NCI-H82 treated with DMSO at 0.1 percent for 48 hours (cell line): ENCODE data around the gene KBTBD4.
"Not testable (repeated sequence)": the region's sequence is repeated elsewhere in the genome, so short reads cannot be mapped to it uniquely, and the experiment has no call there.

ENCODE experiments used
- DNase-seq: peaks from one replicate; lab custom pipeline; 2025; ENCODE audit not compliant: unreplicated experiment; lab: John Stamatoyannopoulos, UW

Gene KBTBD4

DNA sequence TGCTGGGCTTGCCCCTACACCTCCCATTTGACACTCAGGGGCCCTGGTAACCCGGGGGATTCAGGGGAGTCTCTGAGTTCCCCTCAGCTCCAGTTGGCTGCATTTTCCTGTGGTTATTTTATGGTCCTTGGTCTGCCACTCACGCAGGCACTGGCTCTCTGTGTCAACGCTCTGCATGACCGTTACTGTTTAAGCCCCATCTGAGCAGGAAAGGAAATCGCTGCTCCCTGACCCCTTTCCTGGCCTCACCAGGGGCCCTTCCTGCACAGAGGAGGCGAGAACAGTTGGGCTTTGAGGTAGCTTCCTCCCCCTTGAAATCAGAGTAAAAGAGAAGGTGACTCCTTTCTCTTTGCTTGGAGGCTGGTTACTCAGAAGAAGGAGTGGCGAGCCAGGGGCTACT, 13.0 kb upstream of the KBTBD4 start:
- no peak for DNase-seq

DNA sequence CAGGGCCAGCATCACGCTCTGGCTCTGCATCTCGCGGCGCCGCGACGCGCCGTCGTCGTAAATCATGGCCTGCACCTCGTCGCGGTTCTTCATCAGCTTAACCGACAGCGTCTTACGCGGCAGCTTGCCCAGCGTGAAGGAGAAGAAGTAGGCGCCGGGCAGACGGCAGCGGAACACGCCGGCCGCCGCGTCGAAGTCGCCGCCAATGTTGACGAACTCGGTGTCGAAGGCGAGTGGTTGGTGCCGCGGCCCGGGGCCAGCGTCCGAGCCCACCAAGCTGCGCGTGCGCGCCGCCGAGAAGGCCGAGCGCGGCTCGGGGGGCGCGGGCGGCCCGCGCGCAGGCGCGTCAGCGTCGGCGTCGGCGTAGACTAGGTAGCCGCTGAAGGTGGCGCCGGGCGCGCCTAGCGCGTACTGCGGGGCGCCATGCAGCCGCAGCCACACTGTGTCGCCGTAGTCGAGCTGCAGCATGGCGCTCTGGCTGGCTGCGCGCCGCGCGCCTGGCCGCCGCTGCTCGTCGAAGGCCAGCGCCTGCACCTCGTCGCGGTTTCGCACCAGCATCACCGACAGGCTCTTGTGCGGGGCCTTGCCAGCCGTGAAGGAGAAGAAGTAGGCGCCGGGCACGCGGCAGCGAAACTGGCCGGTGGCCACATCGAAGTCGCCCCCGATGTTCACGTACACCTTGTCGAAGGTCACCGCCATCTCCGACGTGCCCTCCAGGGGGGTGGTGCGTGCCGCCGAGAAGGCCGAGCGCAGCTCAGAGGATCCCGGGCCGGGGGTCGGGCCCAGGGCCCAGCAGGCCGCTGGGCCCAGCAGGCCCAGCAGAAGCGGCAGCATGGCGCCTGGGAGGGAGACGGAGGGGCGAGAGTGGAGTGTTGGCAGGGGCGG, 11.4 kb upstream of the KBTBD4 start:
- no peak for DNase-seq

DNA sequence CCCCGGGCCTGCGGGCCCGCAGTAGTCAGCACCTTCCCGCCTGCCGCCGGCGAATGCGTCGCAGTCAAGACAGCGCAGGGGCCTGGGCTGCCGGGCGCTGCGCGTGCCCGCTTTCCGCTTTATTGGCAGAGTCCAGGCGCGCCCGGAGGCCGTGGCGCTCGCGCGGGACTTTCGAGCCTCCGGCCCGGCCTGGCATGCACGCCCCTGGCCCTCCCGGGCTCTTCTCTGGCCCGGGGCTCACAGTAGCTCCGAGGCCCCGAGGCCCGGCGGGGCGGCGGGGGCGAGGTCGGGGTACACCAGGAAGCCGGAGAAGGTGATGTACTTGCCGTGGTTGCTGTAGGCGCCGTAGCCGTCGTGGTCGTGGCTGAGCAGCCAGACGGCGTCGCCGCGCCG, 10.8 kb upstream of the KBTBD4 start:
- DNase-seq: no peak

DNA sequence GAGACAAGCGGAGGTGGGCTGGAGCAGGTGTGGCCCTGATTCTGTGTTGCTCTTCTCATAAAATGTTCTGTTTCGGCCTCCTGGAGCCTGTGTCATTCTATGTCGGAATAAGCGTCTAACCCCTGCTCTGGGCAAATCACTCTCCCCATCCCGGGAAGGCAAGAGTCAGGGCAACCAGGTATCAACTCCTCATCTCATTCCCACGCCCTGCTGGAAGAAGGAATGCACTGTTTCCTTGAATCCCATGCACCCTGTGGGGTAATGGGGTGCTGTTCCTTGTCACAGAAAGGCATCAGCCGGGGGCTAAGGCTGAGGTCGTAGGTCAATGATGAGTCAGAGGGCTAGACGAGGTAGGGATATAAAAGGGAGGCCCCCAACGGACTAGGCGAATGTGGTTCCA, 10.3 kb upstream of the KBTBD4 start:
- no peak for DNase-seq

DNA sequence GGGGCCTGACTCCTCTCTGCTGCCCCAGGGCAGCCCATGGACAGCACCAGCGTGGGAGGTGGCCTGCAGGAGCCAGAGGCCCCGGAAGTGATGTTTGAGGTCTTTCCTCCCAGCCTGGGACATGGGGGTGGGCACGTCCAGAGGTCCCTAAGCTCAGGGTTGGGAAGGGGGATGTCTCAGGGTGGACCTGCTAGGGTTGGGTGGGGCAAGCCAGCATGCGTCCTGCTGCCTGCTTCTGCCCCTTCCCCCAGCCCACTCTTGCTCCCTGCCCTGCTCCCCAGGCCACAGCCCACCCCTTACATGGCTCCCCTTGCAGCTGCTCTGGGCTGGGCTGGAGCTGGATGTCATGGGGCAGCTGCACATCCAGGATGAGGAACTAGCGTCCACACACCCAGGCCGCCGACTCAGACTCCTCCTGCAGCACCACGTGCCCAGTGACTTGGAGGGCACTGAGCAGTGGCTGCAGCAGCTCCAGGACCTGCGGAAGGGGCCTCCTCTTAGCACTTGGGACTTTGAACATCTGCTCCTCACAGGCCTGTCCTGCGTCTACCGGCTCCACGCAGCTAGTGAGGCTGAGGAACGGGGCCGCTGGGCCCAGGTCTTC, 9.1 kb upstream of the KBTBD4 start:
- no peak for DNase-seq

DNA sequence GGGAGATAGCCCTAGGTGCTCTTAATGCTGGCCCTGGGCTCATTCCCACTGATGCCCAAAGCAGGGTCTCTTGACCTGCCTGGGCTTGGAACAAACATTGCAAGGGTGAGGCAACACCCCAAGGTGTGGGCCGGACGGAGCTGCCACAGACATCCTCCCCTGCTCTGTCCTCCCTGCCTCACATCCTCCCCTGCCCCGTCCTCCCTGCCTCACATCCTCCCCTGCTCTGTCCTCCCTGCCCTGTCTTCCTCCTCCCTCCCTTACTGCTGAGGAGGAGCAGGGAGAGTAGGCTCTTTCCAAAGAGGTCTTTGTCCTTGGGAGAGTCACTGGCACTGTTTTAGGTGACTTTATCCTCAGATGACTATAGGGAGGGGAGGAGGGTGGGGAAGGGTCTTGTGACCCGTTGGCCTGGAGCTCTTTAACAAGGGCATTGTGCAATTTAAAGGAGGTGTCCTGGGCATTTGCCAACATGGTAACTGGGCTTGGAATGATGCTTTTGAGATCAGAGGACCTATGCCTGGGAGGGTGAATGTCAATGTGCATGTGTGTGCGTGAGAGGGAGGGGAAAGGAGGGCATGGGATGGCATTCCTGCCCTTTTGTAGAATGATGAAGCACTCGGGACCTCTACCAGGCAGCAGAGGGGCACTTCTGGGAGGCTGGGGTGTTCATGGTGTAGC, 8.4 kb upstream of the KBTBD4 start:
- DNase-seq: no peak

DNA sequence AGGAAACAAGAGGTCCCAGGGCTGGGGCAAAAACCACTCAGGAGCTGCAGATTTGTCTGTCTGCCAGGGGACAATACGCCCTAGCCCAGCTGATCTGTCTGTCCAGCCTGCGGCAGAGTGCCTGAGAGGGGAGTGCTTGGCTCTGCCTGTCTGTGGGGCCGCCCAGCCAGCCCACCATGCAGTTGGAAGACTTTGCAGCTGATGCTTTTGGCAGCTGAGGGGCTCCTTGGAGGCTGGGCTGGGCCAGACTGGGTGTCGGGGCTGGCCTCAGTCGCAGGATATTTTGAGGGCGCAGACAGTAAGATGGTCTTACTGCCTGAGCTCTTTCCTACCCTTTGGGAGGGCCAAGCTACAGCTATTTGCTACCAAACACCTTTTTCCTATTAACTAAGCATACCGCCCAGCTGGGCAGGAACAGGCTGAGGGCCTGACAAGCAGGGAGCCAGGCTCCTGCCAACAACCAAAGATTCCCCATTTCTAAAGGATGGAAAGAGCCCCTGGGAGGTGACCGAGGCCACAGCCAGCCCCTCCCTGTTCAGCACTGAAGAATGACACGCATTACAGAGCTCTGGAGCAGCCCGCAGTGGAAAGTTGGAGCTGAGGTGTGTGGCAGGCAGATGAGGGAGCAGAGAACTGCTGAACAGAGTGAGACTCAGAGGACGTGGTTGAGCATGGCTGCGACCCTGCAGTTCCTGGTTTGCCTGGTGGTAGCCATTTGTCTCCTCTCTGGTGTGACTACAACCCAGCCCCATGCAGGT, 7.5 kb upstream of the KBTBD4 start, which contains the start of gene FAM180B:
TSS of gene FAM180B (plus strand) at position 581 of the 758 bp plus-strand sequence. CDS start at position 672, 91 bp downstream.
- DNase-seq: no peak

DNA sequence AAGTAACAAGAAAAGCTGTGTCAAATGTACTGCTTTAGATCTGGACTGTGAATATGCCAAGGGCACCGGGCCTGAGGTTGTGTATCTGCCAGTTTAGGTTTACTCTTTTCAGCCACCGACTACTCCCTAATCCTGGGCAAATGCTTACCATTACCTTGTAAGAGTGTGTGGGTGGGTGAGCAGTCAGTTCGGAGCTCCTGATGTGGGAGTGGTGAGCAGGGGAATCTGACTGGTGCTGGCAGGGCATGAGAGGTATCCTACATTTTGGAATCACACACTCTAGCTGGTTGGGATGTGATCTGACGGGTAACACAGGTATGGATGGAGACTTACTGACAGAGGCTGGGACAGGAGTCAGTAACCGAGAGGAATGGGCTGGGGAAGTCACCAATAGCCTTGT, 5.1 kb upstream of the KBTBD4 start:
- no peak for DNase-seq

DNA sequence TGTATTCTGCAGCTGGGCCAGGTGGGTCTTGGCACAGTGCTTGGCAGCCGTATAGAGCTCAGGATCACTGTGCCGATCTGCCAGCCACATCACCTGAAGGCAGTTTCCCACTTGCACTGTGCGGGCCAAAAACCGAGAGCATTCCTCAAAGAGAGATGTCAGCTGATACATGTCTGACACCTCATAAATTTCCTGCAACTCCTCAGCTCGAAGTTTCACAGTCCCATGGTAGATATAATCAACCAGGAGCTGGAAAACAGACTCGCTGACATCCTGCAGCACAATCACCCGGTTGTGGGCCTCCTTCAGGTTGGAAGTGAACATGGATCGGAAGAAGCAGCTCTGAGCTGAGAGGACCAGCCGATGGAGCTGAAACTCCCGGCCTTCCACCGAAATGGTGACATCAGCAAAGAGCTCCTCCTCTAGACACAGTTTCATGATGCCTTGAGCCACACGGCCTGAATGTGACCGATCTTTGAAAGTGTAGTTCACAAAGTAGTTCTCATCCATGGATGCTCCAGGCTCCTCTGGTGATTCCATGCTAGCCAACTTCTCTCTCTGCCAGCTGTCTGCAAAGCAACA, 1.2 kb downstream of the KBTBD4 start:
- no peak for DNase-seq

DNA sequence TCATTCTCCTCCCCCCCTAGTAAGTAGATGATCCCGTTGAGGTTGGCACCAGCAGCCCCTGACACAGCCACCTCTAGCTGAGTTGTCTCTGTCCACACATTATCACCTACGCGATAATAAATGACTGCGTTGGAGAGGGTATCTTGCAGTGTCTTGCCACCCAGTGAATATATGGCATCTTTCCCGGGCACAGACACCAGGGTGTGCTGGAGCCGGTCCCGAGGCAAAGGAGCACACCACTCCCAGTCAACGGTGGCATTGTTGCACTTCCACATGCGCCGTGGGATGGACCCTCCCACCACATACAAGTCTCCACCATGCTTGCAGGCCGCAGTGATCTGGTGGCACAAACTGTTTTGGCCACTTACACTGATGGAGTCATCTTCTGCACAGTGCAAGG, 5.4 kb downstream of the KBTBD4 start:
- no peak for DNase-seq

DNA sequence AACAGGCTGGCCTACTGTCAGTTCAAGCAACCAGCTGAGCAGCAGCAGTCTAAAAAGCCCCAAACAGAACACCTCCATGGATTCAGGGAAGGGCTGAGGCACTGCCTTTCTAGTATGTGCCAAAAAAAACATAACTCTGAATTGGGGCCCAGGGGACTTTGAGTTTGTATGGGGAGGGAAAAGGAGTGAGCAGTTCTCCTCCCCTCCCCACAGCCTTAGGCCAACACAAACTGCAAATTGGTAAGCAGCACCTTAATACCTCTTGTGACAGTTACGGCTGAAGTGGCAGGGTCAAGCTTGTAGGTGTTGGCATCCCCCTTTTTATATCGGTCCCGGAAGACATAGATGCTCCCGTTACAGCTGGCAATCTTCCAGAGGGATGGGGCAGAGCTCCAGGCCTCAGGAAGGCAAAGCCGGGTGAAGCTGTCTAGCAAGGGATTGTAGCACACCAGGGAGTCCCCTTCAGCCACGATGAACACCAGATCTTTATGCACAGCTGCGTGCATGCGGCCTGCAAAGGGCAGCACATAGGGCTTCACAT, 6.0 kb downstream of the KBTBD4 start:
- DNase-seq: no peak

DNA sequence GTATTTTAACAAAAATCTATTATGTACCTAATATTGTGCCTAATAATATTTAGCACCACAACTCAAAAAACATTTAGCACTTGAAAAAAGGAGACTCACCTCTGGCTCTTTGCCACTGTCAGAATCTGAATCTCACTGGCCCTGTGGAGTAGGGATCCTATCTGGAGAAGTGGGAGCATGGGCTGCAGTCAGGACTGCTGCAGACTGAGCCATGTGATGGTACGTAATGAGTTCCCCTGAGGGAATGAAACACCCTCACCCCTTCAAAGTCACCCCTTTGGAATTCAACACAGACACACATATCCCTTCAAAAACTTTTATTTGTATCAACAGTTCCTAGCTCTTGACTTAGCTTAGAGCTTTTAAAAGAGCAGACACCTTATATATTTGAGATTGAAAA, 6.9 kb downstream of the KBTBD4 start:
- no peak for DNase-seq

DNA sequence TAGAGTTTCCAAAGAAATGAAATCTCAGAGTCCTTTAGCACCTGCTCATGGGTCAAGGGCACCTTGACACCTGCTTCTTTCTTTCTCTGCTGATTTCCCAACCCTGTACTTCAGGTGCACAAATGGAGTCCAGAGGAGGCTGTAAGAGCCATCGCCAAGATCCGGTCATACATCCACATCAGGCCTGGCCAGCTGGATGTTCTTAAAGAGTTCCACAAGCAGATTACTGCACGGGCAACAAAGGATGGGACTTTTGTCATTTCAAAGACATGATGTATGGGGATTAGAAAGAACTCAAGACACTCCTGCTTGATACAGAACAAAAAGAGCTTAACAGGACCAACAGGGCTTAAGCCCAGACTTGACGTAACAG, 7.4 kb downstream of the KBTBD4 start:
- DNase-seq: no peak

DNA sequence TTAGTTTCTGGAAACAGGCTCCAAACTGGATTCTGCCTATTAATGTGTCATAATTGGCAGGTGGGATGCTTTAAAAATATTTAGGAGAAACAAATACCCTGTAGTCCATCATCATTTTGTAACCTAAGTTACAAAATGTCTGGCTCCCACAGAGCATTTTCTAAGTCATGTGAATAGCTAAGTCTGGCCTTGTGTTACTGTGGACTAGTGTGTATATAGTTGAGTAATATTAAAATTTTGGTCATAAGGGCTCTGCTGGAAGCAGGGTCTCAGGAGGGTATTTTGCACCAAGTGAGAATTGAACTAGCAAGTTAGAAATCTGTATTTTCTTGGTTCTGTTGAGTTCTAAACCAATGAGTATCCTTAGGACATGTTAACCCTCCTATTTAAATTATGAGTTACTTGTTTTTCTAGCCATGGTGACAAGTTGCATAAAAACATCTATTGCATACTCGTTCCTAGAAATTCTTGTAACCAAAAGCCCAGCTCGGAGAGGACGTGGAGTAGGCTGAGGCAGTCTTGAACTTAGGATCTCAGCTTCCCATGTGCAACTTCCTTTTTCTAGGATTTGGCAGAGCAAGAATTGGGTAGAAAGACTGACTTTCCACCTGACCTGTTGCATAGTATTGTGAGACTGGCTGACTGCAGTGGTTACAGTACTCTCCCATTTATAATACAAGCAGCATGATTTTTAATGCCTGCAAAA, 8.0 kb downstream of the KBTBD4 start:
- no peak for DNase-seq

DNA sequence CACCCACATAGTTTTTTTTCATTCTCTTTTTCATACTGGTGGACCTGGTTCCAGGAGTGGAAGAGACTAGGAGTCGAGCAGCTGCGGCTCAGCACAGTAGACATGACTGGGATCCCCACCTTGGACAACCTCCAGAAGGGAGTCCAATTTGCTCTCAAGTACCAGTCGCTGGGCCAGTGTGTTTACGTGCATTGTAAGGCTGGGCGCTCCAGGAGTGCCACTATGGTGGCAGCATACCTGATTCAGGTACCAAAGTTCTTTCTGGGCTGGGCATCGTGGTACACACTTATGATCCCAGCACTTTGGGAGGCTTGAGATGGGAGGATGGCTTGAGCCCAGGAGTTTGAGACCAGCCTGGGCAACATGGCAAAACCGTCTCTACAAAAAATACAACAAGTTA, 9.1 kb downstream of the KBTBD4 start:
- no peak for DNase-seq

DNA sequence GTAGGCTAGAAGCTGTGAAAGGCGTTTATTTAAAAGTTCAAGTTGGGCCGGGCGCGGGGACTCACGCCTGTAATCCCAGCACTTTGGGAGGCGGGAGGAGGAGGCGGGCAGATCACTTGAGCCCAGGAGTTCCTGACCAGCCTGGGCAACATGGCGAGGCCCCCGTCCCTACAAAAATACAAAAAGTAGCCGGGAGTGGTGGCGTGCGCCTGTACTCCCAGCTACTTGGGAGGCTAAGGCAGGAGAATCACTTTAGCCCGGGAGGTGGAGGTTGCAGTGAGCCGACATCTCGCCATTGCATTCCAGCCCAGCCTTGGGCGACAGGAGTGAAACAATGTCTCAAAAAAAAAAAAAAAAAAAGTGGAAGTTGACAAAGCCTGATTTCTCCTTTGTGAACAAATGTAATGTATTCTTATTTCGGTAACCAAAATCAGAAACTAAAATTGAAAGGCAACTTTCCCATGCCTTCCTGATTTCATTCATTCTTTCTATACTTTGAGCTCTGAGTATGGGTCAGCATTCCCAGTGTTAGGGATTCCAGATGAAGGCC, 12.5 kb downstream of the KBTBD4 start:
- DNase-seq: no peak

DNA sequence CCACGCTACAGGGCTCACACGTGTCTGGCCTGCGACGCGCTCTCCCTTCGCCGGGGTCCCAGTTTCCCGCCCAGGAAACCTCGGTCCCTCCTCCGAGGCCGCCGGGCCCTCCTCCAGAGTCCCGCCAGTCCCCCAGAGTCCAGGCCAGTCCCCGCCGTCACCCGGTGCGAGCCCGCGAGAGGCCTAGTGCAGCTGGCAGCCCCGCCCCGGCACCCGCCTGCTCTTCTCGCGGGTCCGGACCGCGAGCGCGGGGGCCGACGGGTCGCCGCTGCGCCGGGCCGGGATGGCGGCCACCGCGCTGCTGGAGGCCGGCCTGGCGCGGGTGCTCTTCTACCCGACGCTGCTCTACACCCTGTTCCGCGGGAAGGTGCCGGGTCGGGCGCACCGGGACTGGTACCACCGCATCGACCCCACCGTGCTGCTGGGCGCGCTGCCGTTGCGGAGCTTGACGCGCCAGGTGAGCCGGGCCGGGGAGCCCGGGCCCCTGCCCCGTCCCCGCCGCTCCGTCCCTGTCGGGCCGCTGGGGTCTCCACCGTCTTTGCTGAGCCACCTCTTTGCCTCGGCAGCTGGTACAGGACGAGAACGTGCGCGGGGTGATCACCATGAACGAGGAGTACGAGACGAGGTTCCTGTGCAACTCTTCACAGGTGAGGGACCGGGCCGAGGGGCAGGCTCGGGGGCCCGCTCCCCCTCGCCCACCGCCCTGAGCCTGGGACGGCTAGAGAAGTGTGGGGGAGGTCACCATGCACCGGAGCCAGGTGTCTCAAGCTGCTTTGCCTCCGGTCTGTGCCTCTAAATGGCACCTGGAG, 13.2 kb downstream of the KBTBD4 start, which contains the start of gene PTPMT1:
TSS of gene PTPMT1 (plus strand) at position 260 of the 809 bp plus-strand sequence. CDS start at position 284, 24 bp downstream.
- DNase-seq: no peak

DNA sequence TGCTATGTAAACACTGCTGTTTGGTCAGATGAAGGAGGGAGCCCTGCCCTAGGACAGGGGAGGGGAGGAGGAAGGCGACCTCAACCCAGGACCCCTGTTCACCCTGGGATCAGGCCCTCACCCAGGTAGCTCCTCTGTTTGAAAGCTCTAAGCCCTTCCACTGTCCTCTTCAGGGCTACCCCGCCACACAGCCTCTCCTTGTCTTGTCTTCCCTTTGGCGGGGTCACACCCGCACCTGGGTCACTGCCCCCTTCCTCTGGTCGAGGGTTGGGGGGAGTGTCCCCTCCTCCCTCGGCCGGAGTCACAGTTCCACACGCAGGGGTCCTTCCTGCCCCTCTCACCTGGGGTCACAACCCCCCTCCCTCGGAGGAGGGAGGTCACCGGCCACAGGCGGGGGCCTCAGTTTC, 13.8 kb downstream of the KBTBD4 start:
- no peak for DNase-seq

DNA sequence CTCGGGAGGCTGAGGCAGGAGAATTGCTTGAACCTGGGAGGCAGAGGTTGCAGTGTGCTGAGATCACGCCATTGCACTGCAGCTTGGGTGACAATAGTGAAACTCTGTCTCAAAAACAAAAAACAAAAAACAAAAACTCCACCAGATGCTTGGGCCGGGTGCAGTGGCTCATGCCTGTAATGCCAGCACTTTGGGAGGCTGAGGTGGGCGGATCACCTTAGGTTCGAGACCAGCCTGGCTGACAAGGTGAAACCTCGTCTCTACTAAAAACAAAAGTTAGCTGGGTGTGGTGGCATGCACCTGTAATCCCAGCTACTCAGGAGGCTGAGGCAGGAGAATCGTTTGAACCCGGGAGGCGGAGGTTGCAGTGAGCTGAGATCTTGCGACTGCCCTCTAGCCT, 14.4 kb downstream of the KBTBD4 start:
- DNase-seq: not testable (repeated sequence)
